ENCODE results near the gene PDP2.
A peak's percentile ranks its signal among the peaks of the same experiment; 100 is the strongest.

DNA sequence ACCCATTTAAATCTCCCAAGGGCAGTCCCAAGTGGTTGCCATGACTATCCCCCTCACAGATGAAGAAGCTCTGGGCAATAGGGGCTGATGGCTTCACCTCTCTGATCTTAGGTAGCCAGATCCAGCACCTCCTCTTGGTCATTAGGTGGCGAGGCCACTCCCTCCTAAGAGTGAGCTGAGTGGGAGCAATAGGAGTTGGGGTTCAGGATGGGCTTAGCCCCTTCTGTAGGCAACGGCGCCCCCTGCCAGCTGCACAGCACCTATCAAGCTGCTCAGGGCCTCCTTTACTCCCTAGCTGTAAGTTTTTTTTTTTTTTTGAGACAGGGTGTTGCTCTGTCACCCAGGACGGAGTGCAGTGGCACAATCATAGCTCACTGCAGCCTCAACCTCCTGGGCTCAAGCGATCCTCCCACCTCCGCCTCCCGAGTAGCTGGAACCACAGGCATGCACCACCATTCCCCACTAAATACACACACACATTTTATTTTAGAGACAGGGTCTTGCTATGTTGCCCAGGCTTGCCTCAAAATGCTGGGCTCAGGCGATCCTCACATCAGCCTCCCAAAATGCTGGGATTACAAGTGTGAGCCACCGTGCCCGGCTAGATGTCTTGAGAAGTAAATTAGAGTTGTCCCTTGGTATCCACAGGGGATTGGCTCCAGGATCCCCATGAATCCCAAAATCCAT lies 48.5 kb downstream of the PDP2 start:
- TF ChIP-seq, protein P1, sequence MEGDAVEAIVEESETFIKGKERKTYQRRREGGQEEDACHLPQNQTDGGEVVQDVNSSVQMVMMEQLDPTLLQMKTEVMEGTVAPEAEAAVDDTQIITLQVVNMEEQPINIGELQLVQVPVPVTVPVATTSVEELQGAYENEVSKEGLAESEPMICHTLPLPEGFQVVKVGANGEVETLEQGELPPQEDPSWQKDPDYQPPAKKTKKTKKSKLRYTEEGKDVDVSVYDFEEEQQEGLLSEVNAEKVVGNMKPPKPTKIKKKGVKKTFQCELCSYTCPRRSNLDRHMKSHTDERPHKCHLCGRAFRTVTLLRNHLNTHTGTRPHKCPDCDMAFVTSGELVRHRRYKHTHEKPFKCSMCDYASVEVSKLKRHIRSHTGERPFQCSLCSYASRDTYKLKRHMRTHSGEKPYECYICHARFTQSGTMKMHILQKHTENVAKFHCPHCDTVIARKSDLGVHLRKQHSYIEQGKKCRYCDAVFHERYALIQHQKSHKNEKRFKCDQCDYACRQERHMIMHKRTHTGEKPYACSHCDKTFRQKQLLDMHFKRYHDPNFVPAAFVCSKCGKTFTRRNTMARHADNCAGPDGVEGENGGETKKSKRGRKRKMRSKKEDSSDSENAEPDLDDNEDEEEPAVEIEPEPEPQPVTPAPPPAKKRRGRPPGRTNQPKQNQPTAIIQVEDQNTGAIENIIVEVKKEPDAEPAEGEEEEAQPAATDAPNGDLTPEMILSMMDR (conservative IDR thresholded peaks at IDR 0.05 in 1 of 2, IDR thresholded peaks at IDR 0.05 in 1 of 2; ENCODE audit: extremely low read depth in 1 of 2, insufficient read depth in 1 of 2, low read depth in 1 of 2, low read length in 2 of 2), result peak; percentile 44 to 72
- TF ChIP-seq EZH2 (IDR thresholded peaks at IDR 0.05; ENCODE audit: borderline replicate concordance, low read length), result no peak
